HG02763 (cell line): ENCODE results near the gene BLOC1S1.
"Not testable (repeated sequence)": the region's sequence is repeated elsewhere in the genome, so short reads cannot be mapped to it uniquely, and the experiment has no call there.

Source experiments
- ATAC-seq: cut with Tn5 transposase; IDR thresholded peaks from one replicate; pipeline ENCODE4 v1.9.1; 2021; ENCODE audit warnings: mild to moderate bottlenecking, moderate library complexity; ENCODE audit not compliant: unreplicated experiment

BLOC1S1 gene

DNA sequence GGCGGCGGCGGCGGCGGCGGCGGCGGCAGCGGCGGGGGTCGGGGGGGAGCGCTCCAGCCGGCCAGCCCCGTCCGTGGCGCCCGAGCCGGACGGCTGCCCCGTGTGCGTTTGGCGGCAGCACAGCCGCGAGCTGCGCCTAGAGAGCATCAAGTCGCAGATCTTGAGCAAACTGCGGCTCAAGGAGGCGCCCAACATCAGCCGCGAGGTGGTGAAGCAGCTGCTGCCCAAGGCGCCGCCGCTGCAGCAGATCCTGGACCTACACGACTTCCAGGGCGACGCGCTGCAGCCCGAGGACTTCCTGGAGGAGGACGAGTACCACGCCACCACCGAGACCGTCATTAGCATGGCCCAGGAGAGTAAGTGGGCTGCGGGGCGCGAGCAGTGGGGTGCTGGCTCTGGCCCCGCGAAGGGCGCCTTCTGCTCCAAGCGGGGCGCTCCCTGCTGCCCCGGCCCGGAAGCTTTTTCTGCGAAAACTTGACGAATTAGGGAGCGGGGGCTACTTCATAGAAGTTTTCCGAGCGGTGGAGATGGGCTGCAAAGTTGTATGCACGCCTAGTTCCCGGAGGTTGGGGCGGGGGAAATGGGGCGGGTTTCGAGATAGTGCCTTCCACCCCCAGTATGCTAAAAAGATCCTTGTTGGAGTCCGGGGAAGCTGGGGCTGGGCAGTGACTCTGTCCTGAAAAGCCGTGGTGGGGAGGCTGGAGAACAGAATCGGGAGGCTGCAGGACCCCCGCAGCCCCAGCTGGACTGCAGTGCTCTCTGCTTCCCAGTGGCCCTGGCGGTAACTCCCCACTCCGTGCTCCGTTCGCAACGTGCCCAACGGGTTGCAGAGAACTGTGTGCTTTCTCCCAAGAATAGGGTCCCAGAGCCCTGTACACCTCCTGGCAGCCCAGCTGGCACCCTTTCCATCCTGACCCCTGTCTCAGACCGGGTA, 27.8 kb downstream of the BLOC1S1 start:
- ATAC-seq = peak; percentile 35

- no peak for ATAC-seq
Measured at GRCh38 chr12:55744340-55745030, 28.6 kb downstream of the BLOC1S1 start.

- no peak for ATAC-seq
Measured at GRCh38 chr12:55745361-55746173, 29.7 kb downstream of the BLOC1S1 start.

DNA sequence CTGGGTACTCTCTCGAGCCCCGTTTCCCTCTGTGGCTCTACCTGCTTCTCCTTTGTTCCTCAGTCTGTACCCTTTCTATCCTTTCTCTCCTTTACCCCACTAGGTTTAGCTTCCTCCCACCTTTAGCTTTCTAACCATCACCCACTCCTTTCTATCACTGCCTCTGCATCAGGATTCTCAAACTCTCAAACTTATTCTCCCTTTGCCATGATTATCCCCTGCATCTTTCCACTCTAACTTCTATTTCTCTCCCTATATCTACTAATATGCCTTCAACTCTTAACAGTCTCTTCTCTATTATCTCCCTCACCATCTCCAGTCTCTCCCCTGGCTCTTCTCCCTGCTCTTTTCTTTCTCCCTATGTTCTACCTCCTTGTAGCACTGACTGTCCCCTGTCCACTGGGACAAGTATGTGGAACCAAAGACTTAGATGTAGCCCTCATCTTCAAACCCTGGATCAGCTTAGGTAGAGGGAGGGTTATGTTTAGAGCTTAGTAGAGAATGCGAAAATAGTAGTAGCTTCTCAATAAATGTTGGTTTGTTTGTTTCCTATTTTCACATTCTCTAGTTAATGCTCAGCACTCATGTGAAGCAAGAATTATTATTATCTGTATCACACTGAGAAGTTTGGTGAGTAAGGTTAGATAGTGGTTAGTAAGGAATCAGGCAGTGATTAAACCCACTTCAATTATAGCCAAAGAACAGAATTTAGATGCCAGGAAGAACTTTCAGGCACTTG, 30.5 kb downstream of the BLOC1S1 start:
- no peak for ATAC-seq

DNA sequence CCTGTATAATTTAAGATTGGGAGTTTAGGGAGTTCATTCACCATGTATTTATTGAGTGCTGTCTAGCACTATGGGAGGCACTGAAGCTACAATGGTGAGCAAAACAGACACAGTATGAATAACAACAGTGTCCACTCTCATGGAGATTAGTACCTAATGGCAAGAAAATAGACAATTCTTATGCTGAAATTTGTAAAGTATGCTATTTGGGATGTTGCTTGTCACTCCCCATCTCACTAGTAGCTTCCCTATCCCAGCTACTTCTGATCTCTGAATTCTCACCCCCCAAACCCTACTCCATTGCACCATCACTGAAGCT, 31.0 kb downstream of the BLOC1S1 start:
- ATAC-seq = no peak

GRCh38 chr12:55748230-55748993, 32.6 kb downstream of the BLOC1S1 start:
- ATAC-seq = no peak

DNA sequence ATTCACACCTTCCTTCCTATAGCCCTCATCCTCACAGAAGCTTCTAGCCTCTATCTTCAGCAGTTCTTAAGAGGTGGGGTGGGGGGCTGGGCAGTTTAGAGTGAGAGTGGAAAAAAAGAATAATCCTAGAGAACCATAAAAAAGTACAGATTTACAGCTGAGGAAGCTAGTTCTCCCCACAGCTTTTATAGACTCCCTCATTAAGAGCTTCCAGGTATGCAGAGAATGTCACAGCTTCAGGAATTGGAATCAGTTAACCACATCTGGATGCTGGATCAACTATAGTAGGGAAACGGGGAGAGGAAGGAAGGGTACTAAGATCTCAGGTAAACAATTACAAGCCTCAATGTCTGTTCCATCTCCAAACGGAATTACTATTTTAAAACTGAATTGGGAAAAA, 39.4 kb downstream of the BLOC1S1 start:
- ATAC-seq = no peak

DNA sequence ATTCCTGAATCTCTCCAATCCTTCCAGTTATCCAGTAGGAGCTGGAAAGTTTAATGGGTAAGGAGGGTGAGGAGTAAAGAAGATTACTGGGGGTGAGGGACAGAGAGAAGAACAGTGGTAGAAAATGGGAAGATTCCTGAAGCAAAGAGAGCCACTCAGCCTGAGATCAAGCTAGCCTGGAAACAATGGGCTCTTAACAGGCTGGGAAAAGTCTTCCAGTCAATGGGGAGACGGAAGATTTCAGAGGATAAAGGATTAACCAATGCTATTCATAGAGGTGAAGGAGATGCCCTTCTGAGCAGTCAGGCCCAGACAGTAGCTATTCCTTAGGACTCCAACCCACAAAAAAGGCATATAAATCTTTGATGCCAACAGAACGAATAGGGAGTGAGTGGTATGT, 41.9 kb downstream of the BLOC1S1 start:
- no peak for ATAC-seq

DNA sequence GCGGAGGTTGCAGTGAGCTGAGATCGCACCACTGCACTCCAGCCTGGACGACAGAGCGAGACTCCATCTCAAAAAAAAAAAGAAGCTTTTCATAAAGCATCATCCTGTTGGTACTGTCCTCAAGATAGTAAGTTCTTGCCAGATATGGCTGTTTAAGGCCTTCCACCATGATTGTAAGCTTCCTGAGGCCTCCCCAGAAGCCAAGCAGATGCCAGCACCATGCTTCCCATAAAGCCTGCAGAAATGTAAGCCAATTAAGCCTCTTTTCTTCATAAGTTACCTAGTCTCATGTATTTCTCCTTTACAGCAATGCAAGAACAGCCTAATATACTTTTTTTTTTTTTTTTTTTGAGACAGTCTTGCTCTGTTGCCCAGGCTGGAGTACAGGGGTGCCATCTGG, 42.7 kb downstream of the BLOC1S1 start:
- not testable (repeated sequence) for ATAC-seq

DNA sequence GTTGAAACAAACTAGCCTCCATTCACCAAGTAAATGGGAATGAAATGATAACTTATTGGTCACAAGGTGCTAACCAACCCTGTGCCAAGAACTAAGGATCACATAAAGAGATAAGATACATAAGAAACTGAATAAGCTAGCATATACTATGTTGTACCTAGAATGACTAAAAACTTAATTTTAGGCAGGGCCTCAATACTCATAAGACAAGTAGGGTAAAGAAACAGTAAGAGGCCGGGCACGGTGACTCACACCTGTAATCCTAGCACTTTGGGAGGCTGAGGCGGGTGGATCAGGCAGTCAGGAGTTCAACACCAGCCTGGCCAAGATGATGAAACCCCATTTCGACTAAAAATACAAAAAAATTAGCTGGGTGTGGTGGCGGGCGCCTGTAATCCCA, 44.8 kb downstream of the BLOC1S1 start:
- no peak for ATAC-seq

DNA sequence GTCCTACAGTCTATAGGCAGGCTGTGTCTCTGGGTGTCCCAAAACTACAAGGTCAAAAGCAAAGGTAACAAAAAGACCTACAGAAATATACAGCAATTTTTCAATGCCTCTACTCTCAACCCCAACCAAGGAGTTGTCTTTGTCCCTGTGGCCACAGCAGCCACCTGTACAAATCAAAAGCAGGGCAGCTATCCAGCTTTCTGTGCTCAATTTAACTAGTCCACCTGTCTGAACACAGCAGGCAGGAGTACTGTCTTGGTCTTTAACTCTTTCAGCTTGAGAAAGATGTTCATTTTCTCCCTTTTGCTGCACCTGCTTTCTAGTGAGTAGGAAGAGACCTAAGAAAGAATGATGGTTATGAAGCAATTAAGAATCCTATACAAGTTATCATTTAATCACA, 46.8 kb downstream of the BLOC1S1 start:
- ATAC-seq = no peak

DNA sequence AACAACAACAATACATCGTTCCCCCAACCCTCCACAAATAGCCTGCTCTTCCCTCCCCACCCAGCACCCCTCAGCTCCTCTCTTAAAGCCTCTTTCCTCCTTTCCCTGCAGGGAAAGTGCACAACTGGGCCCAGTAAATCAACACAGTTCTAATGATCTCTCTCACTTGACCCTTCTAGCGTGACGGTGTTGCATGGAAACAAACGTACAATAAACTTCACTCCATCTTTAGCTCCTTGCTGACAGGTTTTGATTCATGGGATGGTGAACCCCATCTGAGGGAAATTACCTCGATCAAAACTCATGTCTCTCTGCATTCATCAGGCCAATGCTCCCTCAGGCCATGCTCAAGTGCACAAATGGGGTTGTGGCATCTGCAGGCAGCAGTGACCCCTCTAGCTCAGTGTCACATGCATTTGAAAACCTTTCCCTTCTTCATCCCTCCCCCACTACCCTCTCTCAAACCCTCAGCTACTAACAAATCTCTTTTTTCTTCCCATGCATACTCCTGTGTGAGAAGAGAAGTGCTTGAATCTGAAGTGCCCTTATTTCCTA, 50.0 kb downstream of the BLOC1S1 start:
- no peak for ATAC-seq

GRCh38 chr12:55767156-55767555, 51.3 kb downstream of the BLOC1S1 start:
- no peak for ATAC-seq
